Kasumi-1 (cell line): ENCODE data around the gene USP9X.
"Not testable (repeated sequence)": the region's sequence is repeated elsewhere in the genome, so short reads cannot be mapped to it uniquely, and the experiment has no call there.

ENCODE experiments used
- DNase-seq, 2 experiments: peaks; one replicate each; lab custom pipeline; 2025; lab: John Stamatoyannopoulos, UW

Gene USP9X

GRCh38 chrX:41282307-41282706 is 197.1 kb downstream of the USP9X start:
- DNase-seq, result not testable (repeated sequence)

- not testable (repeated sequence) for DNase-seq
Measured at GRCh38 chrX:41285928-41286327, 200.7 kb downstream of the USP9X start.
